Astrocyte (in vitro differentiated cells and primary cell): Measurements from ENCODE around the gene ISCA1. TPM values are rescaled to one million over a fixed set of nuclear protein-coding genes. Genes with fewer than 3 reads are reported as not detected.

Experiments
- DNase-seq: peaks from one replicate; pipeline ENCODE4 v3.0.0-alpha.2; 2010; ENCODE audit warnings: low read depth
- FAIRE-seq: peaks from 2 replicates; lab custom pipeline; 2011; peaks lifted over from hg19 to GRCh38; lab: Jason Lieb, UNC
- H2AFZ ChIP-seq: 2 replicates; pipeline ENCODE4 v1.6.0; 2012; ENCODE audit warnings: low read depth, low read length, inconsistent platforms
- H3K27ac ChIP-seq: 2 replicates; pipeline ENCODE4 v1.5.1; 2011; ENCODE audit warnings: low read depth, low read length, inconsistent platforms
- H3K27me3 ChIP-seq: 2 replicates; pipeline ENCODE4 v1.6.0; 2011; ENCODE audit warnings: low read length, inconsistent platforms; ENCODE audit not compliant: insufficient read depth
- H3K36me3 ChIP-seq: 2 replicates; pipeline ENCODE4 v1.5.1; 2011; ENCODE audit warnings: low read length, inconsistent platforms; ENCODE audit not compliant: insufficient read depth
- H3K4me1 ChIP-seq: 2 replicates; pipeline ENCODE4 v1.5.1; 2011; ENCODE audit warnings: low read length, inconsistent platforms; ENCODE audit not compliant: insufficient read depth
- H3K4me2 ChIP-seq: 2 replicates; pipeline ENCODE4 v1.6.0; 2012; ENCODE audit warnings: low read length, inconsistent platforms
- H3K4me3 ChIP-seq: 2 replicates; pipeline ENCODE4 v1.5.1; 2011; ENCODE audit warnings: low read depth, mild to moderate bottlenecking, low read length, inconsistent platforms; ENCODE audit not compliant: insufficient read depth
- H3K79me2 ChIP-seq: 2 replicates; pipeline ENCODE4 v1.6.0; 2012; ENCODE audit warnings: mild to moderate bottlenecking, low read length, inconsistent platforms; ENCODE audit not compliant: insufficient read depth
- H3K9ac ChIP-seq: 2 replicates; pipeline ENCODE4 v1.6.0; 2012; ENCODE audit warnings: mild to moderate bottlenecking, low read length, inconsistent platforms
- H3K9me3 ChIP-seq: 2 replicates; pipeline ENCODE4 v1.5.1; 2012; ENCODE audit warnings: low read depth, mild to moderate bottlenecking, low read length, inconsistent platforms; ENCODE audit not compliant: insufficient read depth
- H4K20me1 ChIP-seq: 2 replicates; pipeline ENCODE4 v1.6.0; 2012; ENCODE audit warnings: low read length, inconsistent platforms; ENCODE audit not compliant: insufficient read depth
- H3K27ac Mint-ChIP-seq: one replicate; pipeline ENCODE4 v1.8.0; 2021; ENCODE audit warnings: mild to moderate bottlenecking, mixed read lengths; ENCODE audit not compliant: unreplicated experiment
- H3K27me3 Mint-ChIP-seq: one replicate; pipeline ENCODE4 v1.8.0; 2021; ENCODE audit warnings: low read depth, mixed read lengths; ENCODE audit not compliant: unreplicated experiment
- H3K36me3 Mint-ChIP-seq: one replicate; pipeline ENCODE4 v1.8.0; 2021; ENCODE audit warnings: low read depth, mixed read lengths; ENCODE audit not compliant: unreplicated experiment
- H3K4me1 Mint-ChIP-seq: one replicate; pipeline ENCODE4 v1.8.0; 2021; ENCODE audit warnings: low read depth, mixed read lengths; ENCODE audit not compliant: unreplicated experiment
- H3K4me3 Mint-ChIP-seq: one replicate; pipeline ENCODE4 v1.8.0; 2021; ENCODE audit warnings: mild to moderate bottlenecking, moderate library complexity, mixed read lengths; ENCODE audit not compliant: unreplicated experiment
- H3K9me3 Mint-ChIP-seq: one replicate; pipeline ENCODE4 v1.8.0; 2021; ENCODE audit warnings: mild to moderate bottlenecking, mixed read lengths; ENCODE audit not compliant: unreplicated experiment
- EZH2 ChIP-seq: IDR thresholded peaks from 2 replicates; pipeline ENCODE4 v1.6.1; 2012; ENCODE audit warnings: mild to moderate bottlenecking, low read length, inconsistent platforms; ENCODE audit not compliant: insufficient read depth
- total RNA-seq: library from RNA; stranded (reverse); gene quantifications from 2 replicates; pipeline ENCODE4 v1.2.1, GENCODE V29; 2021
- TF ChIP-seq, protein P1 (sequence below): IDR thresholded peaks from 2 replicates; pipeline ENCODE4 v1.5.1; 2011; ENCODE audit warnings: low read depth, mild to moderate bottlenecking, inconsistent platforms, low read length, moderate library complexity; ENCODE audit not compliant: insufficient read depth

ISCA1 gene
- total RNA-seq, 1 donor from 2014 or later = 30.6 TPM

DNA sequence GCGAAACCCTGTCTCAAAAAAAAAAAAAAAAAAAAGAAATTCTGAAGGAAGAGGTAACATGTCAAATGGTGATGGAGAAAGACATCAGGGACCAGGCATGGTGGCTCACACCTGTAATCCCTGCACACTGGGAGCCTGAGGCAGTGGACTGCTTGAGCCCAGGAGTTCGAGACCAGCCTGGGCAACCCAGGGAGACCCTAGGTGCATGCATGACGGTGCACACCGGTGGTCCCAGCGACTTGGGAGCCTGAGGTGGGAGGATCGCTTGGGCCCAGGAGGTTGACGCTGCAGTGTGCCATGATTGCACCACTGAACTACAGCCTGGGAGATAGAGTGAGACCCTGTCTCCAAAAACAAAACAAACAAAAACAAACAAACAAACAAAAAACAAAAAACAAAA lies 1.8 kb downstream of the ISCA1 start:
- H3K79me2 ChIP-seq = peaks cover 60% of the 10 kb centered on the region
- H3K4me1 Mint-ChIP-seq = peaks cover 11% of the 10 kb centered on the region
- H3K36me3 Mint-ChIP-seq = no peaks in the 10 kb centered on the region
- no peaks in the 10 kb centered on the region for H3K9me3 ChIP-seq
- no peaks in the 10 kb centered on the region for H3K27me3 ChIP-seq
- H3K27me3 Mint-ChIP-seq = no peaks in the 10 kb centered on the region
- DNase-seq = no peak
- no peak for FAIRE-seq
- H3K4me1 ChIP-seq = peaks cover 12% of the 10 kb centered on the region
- peaks cover 6% of the 10 kb centered on the region for H3K36me3 ChIP-seq
- no peak overlapping the region for H3K9ac ChIP-seq
- no peak overlapping the region for H2AFZ ChIP-seq
- H3K27ac Mint-ChIP-seq = no peak overlapping the region
- TF ChIP-seq EZH2 = no peak
- TF ChIP-seq, protein P1, sequence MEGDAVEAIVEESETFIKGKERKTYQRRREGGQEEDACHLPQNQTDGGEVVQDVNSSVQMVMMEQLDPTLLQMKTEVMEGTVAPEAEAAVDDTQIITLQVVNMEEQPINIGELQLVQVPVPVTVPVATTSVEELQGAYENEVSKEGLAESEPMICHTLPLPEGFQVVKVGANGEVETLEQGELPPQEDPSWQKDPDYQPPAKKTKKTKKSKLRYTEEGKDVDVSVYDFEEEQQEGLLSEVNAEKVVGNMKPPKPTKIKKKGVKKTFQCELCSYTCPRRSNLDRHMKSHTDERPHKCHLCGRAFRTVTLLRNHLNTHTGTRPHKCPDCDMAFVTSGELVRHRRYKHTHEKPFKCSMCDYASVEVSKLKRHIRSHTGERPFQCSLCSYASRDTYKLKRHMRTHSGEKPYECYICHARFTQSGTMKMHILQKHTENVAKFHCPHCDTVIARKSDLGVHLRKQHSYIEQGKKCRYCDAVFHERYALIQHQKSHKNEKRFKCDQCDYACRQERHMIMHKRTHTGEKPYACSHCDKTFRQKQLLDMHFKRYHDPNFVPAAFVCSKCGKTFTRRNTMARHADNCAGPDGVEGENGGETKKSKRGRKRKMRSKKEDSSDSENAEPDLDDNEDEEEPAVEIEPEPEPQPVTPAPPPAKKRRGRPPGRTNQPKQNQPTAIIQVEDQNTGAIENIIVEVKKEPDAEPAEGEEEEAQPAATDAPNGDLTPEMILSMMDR = no peak
- H3K4me3 Mint-ChIP-seq = peak overlapping the region; percentile 94
- peaks cover 36% of the 10 kb centered on the region for H4K20me1 ChIP-seq
- H3K4me3 ChIP-seq = no peak overlapping the region
- H3K4me2 ChIP-seq = peak overlapping the region; percentile 89
- H3K9me3 Mint-ChIP-seq = no peaks in the 10 kb centered on the region
- no peak overlapping the region for H3K27ac ChIP-seq

DNA sequence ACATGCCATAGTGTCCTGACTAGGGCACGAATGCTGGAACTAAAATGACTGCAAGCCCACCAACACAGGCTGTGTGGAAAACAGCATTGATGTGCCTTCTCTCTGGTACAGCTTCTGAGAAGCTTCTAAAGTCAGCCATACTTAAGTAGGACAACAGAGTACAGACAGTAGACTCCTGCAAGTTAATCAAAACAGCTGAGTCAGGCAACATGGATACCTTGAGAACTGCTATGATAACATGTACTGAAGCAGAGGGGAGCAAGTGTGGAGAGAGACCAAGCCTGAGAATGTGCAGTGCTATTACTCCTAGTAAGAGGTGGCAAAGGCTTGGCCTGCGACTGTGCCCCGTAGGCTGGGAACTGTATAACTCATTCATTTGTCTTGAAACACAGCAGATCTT lies 2.5 kb downstream of the ISCA1 start:
- H3K27me3 Mint-ChIP-seq = no peaks in the 10 kb centered on the region

DNA sequence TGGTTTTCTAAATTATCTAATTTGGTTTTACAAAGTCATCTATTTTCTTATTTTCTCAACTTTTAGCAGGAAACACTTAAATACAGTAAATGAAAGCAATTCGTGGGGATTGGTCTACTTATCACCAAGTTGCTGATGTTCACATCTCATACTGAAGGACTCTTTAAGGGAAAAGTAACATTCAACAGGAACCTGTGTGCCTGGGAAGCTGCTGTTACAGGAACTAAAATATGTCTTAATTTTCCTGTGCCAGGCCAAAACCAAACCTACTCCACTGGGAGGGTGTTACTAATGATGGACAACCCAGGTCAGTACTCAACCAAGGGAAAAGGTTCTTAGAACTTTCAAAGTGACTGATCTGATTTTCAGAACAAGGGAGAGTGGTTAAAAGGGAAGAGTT lies 5.3 kb downstream of the ISCA1 start:
- TF ChIP-seq EZH2 = no peak
- TF ChIP-seq, protein P1 = no peak
- Mint-ChIP-seq H3K36me3 (no peaks in the 10 kb centered on the region), H3K27me3 (no peaks in the 10 kb centered on the region), H3K9me3 (no peaks in the 10 kb centered on the region), H3K27ac (no peak overlapping the region), H3K4me1 (peaks cover 7% of the 10 kb centered on the region), H3K4me3 (no peak overlapping the region)
- FAIRE-seq (no peak), DNase-seq (no peak)
- no peaks in the 10 kb centered on the region for H3K27me3 ChIP-seq
- H3K9ac ChIP-seq = no peak overlapping the region
- H3K4me3 ChIP-seq = no peak overlapping the region
- H3K4me1 ChIP-seq = peaks cover 5% of the 10 kb centered on the region
- peaks cover 79% of the 10 kb centered on the region for H3K79me2 ChIP-seq
- peaks cover 10% of the 10 kb centered on the region for H3K36me3 ChIP-seq
- H3K27ac ChIP-seq = no peak overlapping the region
- no peaks in the 10 kb centered on the region for H3K9me3 ChIP-seq
- H4K20me1 ChIP-seq = peaks cover 52% of the 10 kb centered on the region
- H2AFZ ChIP-seq = no peak overlapping the region
- no peak overlapping the region for H3K4me2 ChIP-seq

More for the DNA sequence above, 2.5 kb downstream of the ISCA1 start:
- no peak overlapping the region for H3K27ac ChIP-seq
- peaks cover 41% of the 10 kb centered on the region for H4K20me1 ChIP-seq
- Mint-ChIP-seq H3K4me3 (peak overlapping the region; percentile 70), H3K4me1 (peaks cover 11% of the 10 kb centered on the region), H3K27ac (no peak overlapping the region), H3K9me3 (no peaks in the 10 kb centered on the region), H3K36me3 (no peaks in the 10 kb centered on the region)
- TF ChIP-seq EZH2 = no peak
- TF ChIP-seq, protein P1 = no peak
- H3K4me2 ChIP-seq = peak overlapping the region; percentile 19
- DNase-seq (no peak), FAIRE-seq (no peak)
- no peak overlapping the region for H3K4me3 ChIP-seq
- H3K79me2 ChIP-seq = peaks cover 67% of the 10 kb centered on the region
- H2AFZ ChIP-seq = no peak overlapping the region
- H3K9me3 ChIP-seq = no peaks in the 10 kb centered on the region
- peaks cover 4% of the 10 kb centered on the region for H3K36me3 ChIP-seq
- H3K4me1 ChIP-seq = peaks cover 12% of the 10 kb centered on the region
- no peak overlapping the region for H3K9ac ChIP-seq
- H3K27me3 ChIP-seq = no peaks in the 10 kb centered on the region
